HepG2 (cell line): ENCODE results near the gene NDRG3. TPM values are rescaled to one million over a fixed set of nuclear protein-coding genes. Genes with fewer than 3 reads are reported as not detected.

Source experiments
- ARNT2 ChIP-seq: sonication (generic); formaldehyde crosslinking; IDR thresholded peaks from 2 replicates; pipeline ENCODE4 v1.8.0; 2022; ENCODE audit warnings: mild to moderate bottlenecking, low read depth, missing genetic modification reagents, moderate library complexity
- CREM ChIP-seq, 2 experiments: sonication (generic) in 1 of 2; formaldehyde crosslinking in 1 of 2; IDR thresholded peaks; 2 replicates each; pipeline versions ENCODE4 v1.4.0 to v1.6.1; 2016 to 2020; ENCODE audit warnings: antibody characterized with exemption in 1 of 2, mild to moderate bottlenecking in 1 of 2, missing genetic modification reagents in 1 of 2
- DRAP1 ChIP-seq: IDR thresholded peaks from 2 replicates; pipeline ENCODE4 v1.6.1; 2016; ENCODE audit warnings: missing genetic modification reagents, missing compliant biosample characterization
- ETV5 ChIP-seq: IDR thresholded peaks from 2 replicates; pipeline ENCODE4 v1.6.1; 2018; ENCODE audit warnings: missing biosample characterization, missing genetic modification reagents, inconsistent platforms, borderline replicate concordance
- EZH2 ChIP-seq: conservative IDR thresholded peaks from 2 replicates; pipeline ENCODE4 v1.6.1; 2012; ENCODE audit warnings: mild to moderate bottlenecking, low read depth, low read length, moderate library complexity
- GLI4 ChIP-seq: sonication (generic); formaldehyde crosslinking; IDR thresholded peaks from 2 replicates; pipeline ENCODE4 v1.5.1; 2020; ENCODE audit warnings: missing genetic modification reagents, mild to moderate bottlenecking, moderate library complexity, borderline replicate concordance
- REPIN1 ChIP-seq: sonication (generic); formaldehyde crosslinking; IDR thresholded peaks from 2 replicates; pipeline ENCODE4 v1.8.0; 2022; ENCODE audit warnings: missing genetic modification reagents, low read depth, mild to moderate bottlenecking, borderline replicate concordance
- SIN3B ChIP-seq: fragments of 150-350 bp; IDR thresholded peaks from 2 replicates; pipeline ENCODE4 v1.6.1; 2014; ENCODE audit warnings: low read length
- TRIM24 ChIP-seq: sonication (generic); formaldehyde crosslinking; IDR thresholded peaks from 2 replicates; pipeline ENCODE4 v1.8.0; 2022; ENCODE audit warnings: mild to moderate bottlenecking, missing genetic modification reagents
- U2AF1 ChIP-seq: fragments of 200-400 bp; formaldehyde crosslinking; optimal IDR thresholded peaks from 2 replicates; pipeline ENCODE3; 2017; ENCODE audit warnings: mild to moderate bottlenecking, low read depth, low read length
- ZNF235 ChIP-seq: sonication (generic); formaldehyde crosslinking; IDR thresholded peaks from 2 replicates; pipeline ENCODE4 v1.8.1; 2023; ENCODE audit warnings: mild to moderate bottlenecking, missing genetic modification reagents, borderline replicate concordance
- ZNF260 ChIP-seq: sonication (generic); formaldehyde crosslinking; IDR thresholded peaks from 2 replicates; pipeline ENCODE4 v1.4.0; 2020; ENCODE audit warnings: missing genetic modification reagents, low read depth, mild to moderate bottlenecking, borderline replicate concordance
- ZNF350 ChIP-seq: sonication (generic); formaldehyde crosslinking; IDR thresholded peaks from 2 replicates; pipeline ENCODE4 v1.4.0; 2020; ENCODE audit warnings: mild to moderate bottlenecking, low read depth, missing genetic modification reagents, borderline replicate concordance
- ZNF546 ChIP-seq: sonication (generic); formaldehyde crosslinking; conservative IDR thresholded peaks from 2 replicates; pipeline ENCODE4 v1.8.1; 2023; ENCODE audit warnings: mild to moderate bottlenecking, missing genetic modification reagents
- ZNF776 ChIP-seq: sonication (generic); formaldehyde crosslinking; IDR thresholded peaks from 2 replicates; pipeline ENCODE4 v1.4.0; 2020; ENCODE audit warnings: mild to moderate bottlenecking, missing genetic modification reagents
- polyA plus RNA-seq, 8 experiments: library from polyadenylated mRNA; depleted of rRNA in 3 of 8; stranded (reverse) in 7 of 8; unstranded in 1 of 8; fragments of >200 nt; fragmentation: Illumina TruSeq in 4 of 8; extraction: Trizol in 4 of 8; gene quantifications; 2 replicates each; pipeline versions ENCODE4 v1.2.1 to v1.2.3, GENCODE V29; 2011 to 2016; ENCODE audit warnings: low read depth in 4 of 8, missing spikeins in 1 of 8, mixed read lengths in 1 of 8; ENCODE audit not compliant: insufficient read depth in 1 of 8
- total RNA-seq, 5 experiments: library from RNA; depleted of rRNA; stranded (reverse); fragments of >200 nt; fragmentation: Illumina TruSeq; extraction: Trizol; gene quantifications; 2 replicates each; pipeline ENCODE4 v1.2.3, GENCODE V29; 2016; ENCODE audit warnings: low read depth in 1 of 5
- TF ChIP-seq, protein P1 (sequence below), 2 experiments: fragments of 450-650 bp in 1 of 2; sonication (generic) in 1 of 2; formaldehyde crosslinking in 1 of 2; IDR thresholded peaks; 2 replicates each; pipeline versions ENCODE4 v1.6.1 to v1.8.0; 2016 to 2022; ENCODE audit warnings: antibody characterized with exemption in 1 of 2, mild to moderate bottlenecking in 1 of 2, missing genetic modification reagents in 1 of 2
- TF ChIP-seq, protein P2 (sequence below): sonication (generic); formaldehyde crosslinking; IDR thresholded peaks from 2 replicates; pipeline ENCODE4 v1.4.0; 2020; ENCODE audit warnings: missing genetic modification reagents

Gene NDRG3
- total and polyA plus RNA-seq, 2 of the 13 experiments (the other 11 are each of a cell fraction or from before 2014, with no cell fraction given): 36.0 to 40.5 TPM

DNA sequence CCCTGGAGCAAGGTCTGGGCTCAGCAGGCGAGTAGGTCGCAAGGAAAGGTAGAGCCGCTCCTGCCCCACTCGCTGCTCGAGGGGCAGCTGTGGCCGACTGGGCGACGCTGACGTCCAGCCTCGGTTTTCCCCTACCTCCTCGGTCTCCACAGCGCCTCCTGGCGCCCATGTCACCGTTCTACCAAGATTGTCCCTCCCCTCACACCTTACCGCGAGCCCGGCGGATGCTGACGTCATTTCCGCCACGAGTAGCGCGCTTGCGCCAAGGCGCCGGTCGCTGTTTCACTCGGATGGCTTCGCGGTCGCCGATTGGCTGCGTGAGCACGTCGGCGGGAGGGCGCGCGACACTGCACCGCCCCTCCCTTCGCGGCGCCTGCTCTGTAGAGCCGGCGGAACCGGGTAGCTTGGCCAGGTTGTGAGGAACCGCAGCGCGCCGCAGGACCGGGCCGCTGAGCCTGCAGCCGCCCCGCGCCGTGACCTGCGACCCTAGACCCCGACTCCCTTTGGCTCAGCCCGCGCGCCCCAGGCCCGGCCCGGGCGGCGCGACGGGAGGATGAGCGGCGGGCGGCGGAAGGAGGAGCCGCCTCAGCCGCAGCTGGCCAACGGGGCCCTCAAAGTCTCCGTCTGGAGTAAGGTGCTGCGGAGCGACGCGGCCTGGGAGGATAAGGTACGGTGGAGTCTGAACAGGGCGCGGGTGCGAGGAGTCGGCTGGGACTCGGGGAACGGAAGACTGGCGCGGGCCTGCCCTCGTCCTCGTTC is 140.3 kb downstream of the NDRG3 start, which contains the start of gene RAB5IF (continued):
- TF ChIP-seq, protein P1, sequence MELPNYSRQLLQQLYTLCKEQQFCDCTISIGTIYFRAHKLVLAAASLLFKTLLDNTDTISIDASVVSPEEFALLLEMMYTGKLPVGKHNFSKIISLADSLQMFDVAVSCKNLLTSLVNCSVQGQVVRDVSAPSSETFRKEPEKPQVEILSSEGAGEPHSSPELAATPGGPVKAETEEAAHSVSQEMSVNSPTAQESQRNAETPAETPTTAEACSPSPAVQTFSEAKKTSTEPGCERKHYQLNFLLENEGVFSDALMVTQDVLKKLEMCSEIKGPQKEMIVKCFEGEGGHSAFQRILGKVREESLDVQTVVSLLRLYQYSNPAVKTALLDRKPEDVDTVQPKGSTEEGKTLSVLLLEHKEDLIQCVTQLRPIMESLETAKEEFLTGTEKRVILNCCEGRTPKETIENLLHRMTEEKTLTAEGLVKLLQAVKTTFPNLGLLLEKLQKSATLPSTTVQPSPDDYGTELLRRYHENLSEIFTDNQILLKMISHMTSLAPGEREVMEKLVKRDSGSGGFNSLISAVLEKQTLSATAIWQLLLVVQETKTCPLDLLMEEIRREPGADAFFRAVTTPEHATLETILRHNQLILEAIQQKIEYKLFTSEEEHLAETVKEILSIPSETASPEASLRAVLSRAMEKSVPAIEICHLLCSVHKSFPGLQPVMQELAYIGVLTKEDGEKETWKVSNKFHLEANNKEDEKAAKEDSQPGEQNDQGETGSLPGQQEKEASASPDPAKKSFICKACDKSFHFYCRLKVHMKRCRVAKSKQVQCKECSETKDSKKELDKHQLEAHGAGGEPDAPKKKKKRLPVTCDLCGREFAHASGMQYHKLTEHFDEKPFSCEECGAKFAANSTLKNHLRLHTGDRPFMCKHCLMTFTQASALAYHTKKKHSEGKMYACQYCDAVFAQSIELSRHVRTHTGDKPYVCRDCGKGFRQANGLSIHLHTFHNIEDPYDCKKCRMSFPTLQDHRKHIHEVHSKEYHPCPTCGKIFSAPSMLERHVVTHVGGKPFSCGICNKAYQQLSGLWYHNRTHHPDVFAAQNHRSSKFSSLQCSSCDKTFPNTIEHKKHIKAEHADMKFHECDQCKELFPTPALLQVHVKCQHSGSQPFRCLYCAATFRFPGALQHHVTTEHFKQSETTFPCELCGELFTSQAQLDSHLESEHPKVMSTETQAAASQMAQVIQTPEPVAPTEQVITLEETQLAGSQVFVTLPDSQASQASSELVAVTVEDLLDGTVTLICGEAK (IDR thresholded peaks at IDR 0.05): peak; percentile 78
- TF ChIP-seq, protein P1 (CRISPR knock-in tag; IDR thresholded peaks at IDR 0.05): peak; percentile 65; the same call in 1 of the 2 replicates
- TF ChIP-seq TRIM24 (CRISPR knock-in tag) (no peak), ZNF546 (peak; percentile 91; the same call in 1 of the 2 replicates), ARNT2 (CRISPR knock-in tag) (peak; percentile 98), EZH2 (no peak), SIN3B (peak; percentile 34; the same call in 1 of the 2 replicates), U2AF1 (peak; percentile 92), ZNF260 (no peak), GLI4 (CRISPR knock-in tag) (peak; percentile 99; the same call in 1 of the 2 replicates), ZNF776 (CRISPR knock-in tag) (peak; percentile 93; the same call in 1 of the 2 replicates), ZNF350 (CRISPR knock-in tag) (peak; percentile 100), CREM (IDR thresholded peaks at IDR 0.05) (peak; percentile 98), CREM (CRISPR knock-in tag; IDR thresholded peaks at IDR 0.05) (peak; percentile 78), ETV5 (CRISPR knock-in tag) (peak; percentile 91), ZNF235 (CRISPR knock-in tag) (peak; percentile 99), DRAP1 (CRISPR knock-in tag) (peak; percentile 92), REPIN1 (CRISPR knock-in tag) (peak; percentile 99)
- TF ChIP-seq, protein P2, sequence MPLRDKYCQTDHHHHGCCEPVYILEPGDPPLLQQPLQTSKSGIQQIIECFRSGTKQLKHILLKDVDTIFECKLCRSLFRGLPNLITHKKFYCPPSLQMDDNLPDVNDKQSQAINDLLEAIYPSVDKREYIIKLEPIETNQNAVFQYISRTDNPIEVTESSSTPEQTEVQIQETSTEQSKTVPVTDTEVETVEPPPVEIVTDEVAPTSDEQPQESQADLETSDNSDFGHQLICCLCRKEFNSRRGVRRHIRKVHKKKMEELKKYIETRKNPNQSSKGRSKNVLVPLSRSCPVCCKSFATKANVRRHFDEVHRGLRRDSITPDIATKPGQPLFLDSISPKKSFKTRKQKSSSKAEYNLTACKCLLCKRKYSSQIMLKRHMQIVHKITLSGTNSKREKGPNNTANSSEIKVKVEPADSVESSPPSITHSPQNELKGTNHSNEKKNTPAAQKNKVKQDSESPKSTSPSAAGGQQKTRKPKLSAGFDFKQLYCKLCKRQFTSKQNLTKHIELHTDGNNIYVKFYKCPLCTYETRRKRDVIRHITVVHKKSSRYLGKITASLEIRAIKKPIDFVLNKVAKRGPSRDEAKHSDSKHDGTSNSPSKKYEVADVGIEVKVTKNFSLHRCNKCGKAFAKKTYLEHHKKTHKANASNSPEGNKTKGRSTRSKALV (CRISPR knock-in tag): 0 out of 2 replicates have a peak, but pooled peaks have one; percentile 30
